HG03571 (cell line): ENCODE measurements around the gene EDDM13.
"Not testable (repeated sequence)": the region's sequence is repeated elsewhere in the genome, so short reads cannot be mapped to it uniquely, and the experiment has no call there.

Experiments
- ATAC-seq: cut with Tn5 transposase; IDR thresholded peaks from one replicate; pipeline ENCODE4 v1.9.1; 2021; ENCODE audit not compliant: unreplicated experiment

Gene EDDM13

GRCh38 chr19:56272161-56272798 lies at the start of gene EDDM13:
Gene EDDM13 (plus strand): TSS chr19:56272748. CDS start chr19:56272835, 87 bp downstream.
- no peak for ATAC-seq

- ATAC-seq: no peak
Observed at GRCh38 chr19:56222901-56223300, 49.6 kb upstream of the EDDM13 start.

GRCh38 chr19:56223481-56223880 lies 49.1 kb upstream of the EDDM13 start:
- no peak for ATAC-seq

- no peak for ATAC-seq
Observed at GRCh38 chr19:56245121-56245740, 27.3 kb upstream of the EDDM13 start.

GRCh38 chr19:56245764-56246163 lies 26.8 kb upstream of the EDDM13 start:
- ATAC-seq: not testable (repeated sequence)

GRCh38 chr19:56248736-56249338 lies 23.7 kb upstream of the EDDM13 start:
- ATAC-seq: not testable (repeated sequence)

- ATAC-seq: no peak
Observed at GRCh38 chr19:56252699-56253422, 19.7 kb upstream of the EDDM13 start.

- ATAC-seq: no peak
Observed at GRCh38 chr19:56253737-56254136, 18.8 kb upstream of the EDDM13 start.

- ATAC-seq: no peak
Observed at GRCh38 chr19:56258272-56258671, 14.3 kb upstream of the EDDM13 start.

- ATAC-seq: no peak
Observed at GRCh38 chr19:56261145-56261544, 11.4 kb upstream of the EDDM13 start.

GRCh38 chr19:56261932-56262331 lies 10.6 kb upstream of the EDDM13 start:
- ATAC-seq: not testable (repeated sequence)

- no peak for ATAC-seq
Observed at GRCh38 chr19:56263319-56263718, 9.2 kb upstream of the EDDM13 start.

GRCh38 chr19:56266051-56266450 lies 6.5 kb upstream of the EDDM13 start:
- no peak for ATAC-seq

- no peak for ATAC-seq
Observed at GRCh38 chr19:56269348-56269747, 3.2 kb upstream of the EDDM13 start.

- no peak for ATAC-seq
Observed at GRCh38 chr19:56270676-56271075, 1.9 kb upstream of the EDDM13 start.

GRCh38 chr19:56271151-56271550 lies 1.4 kb upstream of the EDDM13 start:
- no peak for ATAC-seq

GRCh38 chr19:56273563-56274117 lies 1.1 kb downstream of the EDDM13 start:
- ATAC-seq: no peak

GRCh38 chr19:56282809-56283208 lies 10.3 kb downstream of the EDDM13 start:
- ATAC-seq: no peak

- ATAC-seq: no peak
Observed at GRCh38 chr19:56284746-56285145, 12.2 kb downstream of the EDDM13 start.

- ATAC-seq: no peak
Observed at GRCh38 chr19:56290104-56290503, 17.6 kb downstream of the EDDM13 start.

GRCh38 chr19:56291867-56292266 lies 19.3 kb downstream of the EDDM13 start:
- no peak for ATAC-seq
